HG03342 (cell line): ENCODE data around the gene ELK3.

ENCODE experiments used
- ATAC-seq: cut with Tn5 transposase; IDR thresholded peaks from one replicate; pipeline ENCODE4 v1.9.1; 2021; ENCODE audit warnings: mild to moderate bottlenecking, moderate library complexity; ENCODE audit not compliant: unreplicated experiment

Gene ELK3

GRCh38 chr12:96211988-96212387 lies 17.8 kb downstream of the ELK3 start:
- ATAC-seq: no peak

- ATAC-seq: no peak
Observed at GRCh38 chr12:96212456-96213375, 18.5 kb downstream of the ELK3 start.

GRCh38 chr12:96213869-96214268 lies 19.7 kb downstream of the ELK3 start:
- ATAC-seq: no peak

- no peak for ATAC-seq
Observed at GRCh38 chr12:96215919-96216273, 21.7 kb downstream of the ELK3 start.

GRCh38 chr12:96218989-96219678 lies 25.0 kb downstream of the ELK3 start:
- no peak for ATAC-seq

GRCh38 chr12:96219700-96220206 lies 25.6 kb downstream of the ELK3 start:
- ATAC-seq: no peak

- ATAC-seq: no peak
Observed at GRCh38 chr12:96220902-96221301, 26.7 kb downstream of the ELK3 start.

GRCh38 chr12:96221391-96221790 lies 27.2 kb downstream of the ELK3 start:
- ATAC-seq: no peak

- no peak for ATAC-seq
Observed at GRCh38 chr12:96223411-96224218, 29.4 kb downstream of the ELK3 start.

- no peak for ATAC-seq
Observed at GRCh38 chr12:96224219-96224615, 30.0 kb downstream of the ELK3 start.

GRCh38 chr12:96225044-96225855 lies 31.1 kb downstream of the ELK3 start:
- ATAC-seq: no peak

- no peak for ATAC-seq
Observed at GRCh38 chr12:96225994-96226399, 31.8 kb downstream of the ELK3 start.

GRCh38 chr12:96226401-96226800 lies 32.2 kb downstream of the ELK3 start:
- ATAC-seq: no peak

GRCh38 chr12:96226801-96227348 lies 32.7 kb downstream of the ELK3 start:
- ATAC-seq: no peak

GRCh38 chr12:96227365-96228106 lies 33.4 kb downstream of the ELK3 start:
- ATAC-seq: no peak

- ATAC-seq: no peak
Observed at GRCh38 chr12:96228566-96229248, 34.5 kb downstream of the ELK3 start.

- no peak for ATAC-seq
Observed at GRCh38 chr12:96230646-96231045, 36.5 kb downstream of the ELK3 start.

GRCh38 chr12:96233168-96233567 lies 39.0 kb downstream of the ELK3 start:
- ATAC-seq: no peak

- no peak for ATAC-seq
Observed at GRCh38 chr12:96233939-96234461, 39.8 kb downstream of the ELK3 start.
